ENCODE results near the gene RABGAP1.
A peak's percentile ranks its signal among the peaks of the same experiment; 100 is the strongest.

RABGAP1 gene

GRCh38 chr9:123046406-123047195, 105.8 kb downstream of the RABGAP1 start:
- no peak for DNase-seq

- no peak for DNase-seq
These were observed 107.9 kb downstream of the RABGAP1 start for GRCh38 chr9:123048748-123049147.

GRCh38 chr9:123049589-123050222, 108.9 kb downstream of the RABGAP1 start:
- DNase-seq = no peak

- DNase-seq = no peak
These were observed 112.2 kb downstream of the RABGAP1 start for GRCh38 chr9:123053046-123053445.

GRCh38 chr9:123053711-123054110, 112.9 kb downstream of the RABGAP1 start:
- DNase-seq = no peak

GRCh38 chr9:123058834-123059233, 118.0 kb downstream of the RABGAP1 start:
- peak in 1 of 51 donors; percentile 10 for DNase-seq

GRCh38 chr9:123059472-123060220, 118.8 kb downstream of the RABGAP1 start:
- no peak for DNase-seq

- DNase-seq = no peak
These were observed 120.4 kb downstream of the RABGAP1 start for GRCh38 chr9:123061216-123061615.

GRCh38 chr9:123062351-123063176, 121.7 kb downstream of the RABGAP1 start:
- no peak for DNase-seq

- no peak for DNase-seq
These were observed 122.4 kb downstream of the RABGAP1 start for GRCh38 chr9:123063177-123063598.

- DNase-seq = peak in 1 of 51 donors; percentile 26
These were observed 123.1 kb downstream of the RABGAP1 start for GRCh38 chr9:123063896-123064295.

- no peak for DNase-seq
These were observed 123.9 kb downstream of the RABGAP1 start for GRCh38 chr9:123064716-123065115.

GRCh38 chr9:123065196-123065595, 124.4 kb downstream of the RABGAP1 start:
- DNase-seq = no peak

- DNase-seq = no peak
These were observed 126.3 kb downstream of the RABGAP1 start for GRCh38 chr9:123067136-123067535.

GRCh38 chr9:123069010-123069481, 128.2 kb downstream of the RABGAP1 start:
- DNase-seq = no peak

GRCh38 chr9:123070198-123070597, 129.4 kb downstream of the RABGAP1 start:
- DNase-seq = no peak

- DNase-seq = no peak
These were observed 131.7 kb downstream of the RABGAP1 start for GRCh38 chr9:123072407-123072995.

GRCh38 chr9:123073441-123073840, 132.6 kb downstream of the RABGAP1 start:
- DNase-seq = no peak

- DNase-seq = no peak
These were observed 133.2 kb downstream of the RABGAP1 start for GRCh38 chr9:123073991-123074422.

- no peak for DNase-seq
These were observed 133.8 kb downstream of the RABGAP1 start for GRCh38 chr9:123074628-123075027.

GRCh38 chr9:123080444-123080843, 139.6 kb downstream of the RABGAP1 start:
- no peak for DNase-seq
